ENCODE data around the gene BAHCC1.

BAHCC1 gene

GRCh38 chr17:81399481-81400153 lies 4.4 kb downstream of the BAHCC1 start:
- Histone ChIP-seq H3K27me3 (ENCODE audit: control insufficient read depth, low read length) (peaks cover 11% of the 10 kb centered on the region), H3K79me2 (ENCODE audit: control insufficient read depth, low read length) (no peaks in the 10 kb centered on the region), H3K4me3 (ENCODE audit: low read length) (no peak overlapping the region)

DNA sequence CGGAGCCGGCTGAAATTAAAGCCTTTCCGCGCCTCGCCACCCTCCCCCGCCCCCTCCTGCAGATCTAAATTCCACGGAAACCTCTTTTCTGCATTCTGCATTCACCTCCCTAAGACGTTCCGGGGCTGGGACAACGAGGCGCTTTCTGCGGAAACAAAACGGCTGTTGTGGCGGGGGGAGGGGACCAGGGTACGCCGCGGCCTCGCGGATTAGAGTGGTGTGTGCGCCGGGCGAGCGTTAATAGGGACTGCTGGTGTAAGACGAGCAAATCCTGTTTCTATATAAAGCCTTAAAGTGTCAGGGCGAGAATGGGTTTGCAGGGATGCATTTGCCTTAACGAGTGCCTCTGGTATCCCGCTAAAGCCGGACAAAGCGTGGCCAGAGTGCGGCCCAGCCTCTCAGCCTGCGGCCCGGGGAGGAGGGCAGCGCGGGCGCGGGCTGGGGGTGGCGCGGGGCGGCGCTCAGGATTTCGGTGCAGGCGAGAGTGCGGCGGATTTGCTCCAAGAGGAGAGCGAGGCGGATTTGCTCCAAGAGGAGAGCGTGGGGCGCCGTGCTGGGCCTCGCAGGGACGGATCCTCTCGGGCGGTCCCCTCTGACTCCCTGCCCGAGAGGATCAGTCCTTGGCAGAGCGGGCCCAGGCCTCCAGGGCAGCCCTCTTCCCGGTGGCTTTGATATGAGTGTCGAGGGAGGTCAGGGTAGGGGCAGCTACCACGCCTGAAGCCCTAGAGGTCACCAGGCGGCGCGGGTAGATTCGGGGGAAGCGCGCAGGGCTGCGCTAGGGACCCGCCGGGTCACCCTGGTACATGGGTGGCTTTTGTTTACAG lies 5.1 kb downstream of the BAHCC1 start:
- H3K79me2 ChIP-seq (ENCODE audit: control insufficient read depth, low read length) = no peaks in the 10 kb centered on the region
- no peaks in the 10 kb centered on the region for H3K36me3 ChIP-seq (ENCODE audit: control insufficient read depth, low read length)
- H3F3A ChIP-seq (ENCODE audit: control insufficient read depth, insufficient read depth) = no peaks in the 10 kb centered on the region
- H3K4me3 ChIP-seq (ENCODE audit: low read length) = no peak overlapping the region
- no peaks in the 10 kb centered on the region for H3K9me2 ChIP-seq (replicated peaks; ENCODE audit: control insufficient read depth, low read length)
- no peak overlapping the region for H3K4me2 ChIP-seq (ENCODE audit: low read length)
- no peak overlapping the region for H3K27ac ChIP-seq (ENCODE audit: low read depth, low read length)
- peaks cover 13% of the 10 kb centered on the region for H3K27me3 ChIP-seq (ENCODE audit: control insufficient read depth, low read length)
- no peaks in the 10 kb centered on the region for H3K9me3 ChIP-seq (ENCODE audit: control insufficient read depth, insufficient read depth, low read length)
- peaks cover 11% of the 10 kb centered on the region for H3K4me1 ChIP-seq (ENCODE audit: control insufficient read depth, low read length)
- TF ChIP-seq EZH2phosphoT487 (IDR thresholded peaks at IDR 0.05; ENCODE audit: borderline replicate concordance, low read length) = no peak
- TF ChIP-seq, protein P1, sequence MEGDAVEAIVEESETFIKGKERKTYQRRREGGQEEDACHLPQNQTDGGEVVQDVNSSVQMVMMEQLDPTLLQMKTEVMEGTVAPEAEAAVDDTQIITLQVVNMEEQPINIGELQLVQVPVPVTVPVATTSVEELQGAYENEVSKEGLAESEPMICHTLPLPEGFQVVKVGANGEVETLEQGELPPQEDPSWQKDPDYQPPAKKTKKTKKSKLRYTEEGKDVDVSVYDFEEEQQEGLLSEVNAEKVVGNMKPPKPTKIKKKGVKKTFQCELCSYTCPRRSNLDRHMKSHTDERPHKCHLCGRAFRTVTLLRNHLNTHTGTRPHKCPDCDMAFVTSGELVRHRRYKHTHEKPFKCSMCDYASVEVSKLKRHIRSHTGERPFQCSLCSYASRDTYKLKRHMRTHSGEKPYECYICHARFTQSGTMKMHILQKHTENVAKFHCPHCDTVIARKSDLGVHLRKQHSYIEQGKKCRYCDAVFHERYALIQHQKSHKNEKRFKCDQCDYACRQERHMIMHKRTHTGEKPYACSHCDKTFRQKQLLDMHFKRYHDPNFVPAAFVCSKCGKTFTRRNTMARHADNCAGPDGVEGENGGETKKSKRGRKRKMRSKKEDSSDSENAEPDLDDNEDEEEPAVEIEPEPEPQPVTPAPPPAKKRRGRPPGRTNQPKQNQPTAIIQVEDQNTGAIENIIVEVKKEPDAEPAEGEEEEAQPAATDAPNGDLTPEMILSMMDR (IDR thresholded peaks at IDR 0.05; ENCODE audit: low read depth, low read length, poor library complexity, severe bottlenecking) = no peak
- no peaks in the 10 kb centered on the region for H4K20me1 ChIP-seq (ENCODE audit: control insufficient read depth, insufficient read depth, low read depth, low read length)

More at GRCh38 chr17:81399481-81400153, 4.4 kb downstream of the BAHCC1 start:
- no peak for TF ChIP-seq EZH2phosphoT487 (IDR thresholded peaks at IDR 0.05; ENCODE audit: borderline replicate concordance, low read length)
- Histone ChIP-seq H3K4me1 (ENCODE audit: control insufficient read depth, low read length) (peaks cover 18% of the 10 kb centered on the region), H3K9me3 (ENCODE audit: control insufficient read depth, insufficient read depth, low read length) (no peaks in the 10 kb centered on the region), H4K20me1 (ENCODE audit: control insufficient read depth, insufficient read depth, low read depth, low read length) (no peaks in the 10 kb centered on the region), H3K27ac (ENCODE audit: low read depth, low read length) (no peak overlapping the region), H3F3A (ENCODE audit: control insufficient read depth, insufficient read depth) (0 out of 2 replicates have a peak, but pooled peaks cover under 1% of the 10 kb centered on the region), H3K4me2 (ENCODE audit: low read length) (no peak overlapping the region), H3K36me3 (ENCODE audit: control insufficient read depth, low read length) (no peaks in the 10 kb centered on the region), H3K9me2 (replicated peaks; ENCODE audit: control insufficient read depth, low read length) (no peaks in the 10 kb centered on the region)

- Histone ChIP-seq H3K79me2 (ENCODE audit: control insufficient read depth, low read length) (no peaks in the 10 kb centered on the region), H3K36me3 (ENCODE audit: control insufficient read depth, low read length) (no peaks in the 10 kb centered on the region), H3K4me1 (ENCODE audit: control insufficient read depth, low read length) (peaks cover 6% of the 10 kb centered on the region; the same call in 1 of the 2 replicates), H3K9me3 (ENCODE audit: control insufficient read depth, insufficient read depth, low read length) (no peaks in the 10 kb centered on the region), H3K9me2 (replicated peaks; ENCODE audit: control insufficient read depth, low read length) (no peaks in the 10 kb centered on the region), H3K27me3 (ENCODE audit: control insufficient read depth, low read length) (peaks cover 17% of the 10 kb centered on the region), H3F3A (ENCODE audit: control insufficient read depth, insufficient read depth) (no peaks in the 10 kb centered on the region), H4K20me1 (ENCODE audit: control insufficient read depth, insufficient read depth, low read depth, low read length) (no peaks in the 10 kb centered on the region), H3K4me2 (ENCODE audit: low read length) (no peak overlapping the region), H3K4me3 (ENCODE audit: low read length) (no peak overlapping the region), H3K27ac (ENCODE audit: low read depth, low read length) (no peak overlapping the region)
- TF ChIP-seq, protein P1 (IDR thresholded peaks at IDR 0.05; ENCODE audit: low read depth, low read length, poor library complexity, severe bottlenecking) = no peak
- TF ChIP-seq EZH2phosphoT487 (IDR thresholded peaks at IDR 0.05; ENCODE audit: borderline replicate concordance, low read length) = no peak
These were observed 5.9 kb downstream of the BAHCC1 start for GRCh38 chr17:81400996-81401722.
